Measurements from ENCODE around the gene ACTN1. TPM values are rescaled to one million over a fixed set of nuclear protein-coding genes. Genes with fewer than 3 reads are reported as not detected.

Gene ACTN1
- total and polyA plus RNA-seq, 7 experiments from 2014 or later: 41.3 to 390 (median 227) TPM

- Histone ChIP-seq H3K27me3 (ENCODE audit: control insufficient read depth in 2 of 2, insufficient read depth in 2 of 2, low read length in 2 of 2) (no peaks in the 10 kb centered on the region), H3K4me1 (ENCODE audit: control insufficient read depth in 2 of 2, insufficient read depth in 2 of 2, low read length in 2 of 2) (no peaks in the 10 kb centered on the region), H3K4me3 (ENCODE audit: low read length) (no peak overlapping the region), H3K9me3 (ENCODE audit: control insufficient read depth in 2 of 3, low read length in 3 of 3) (no peaks in the 10 kb centered on the region), H3K27ac (ENCODE audit: low read depth, low read length) (no peak overlapping the region), H3K36me3 (ENCODE audit: control insufficient read depth in 2 of 3, insufficient read depth in 3 of 3, low read length in 3 of 3) (peaks cover 0 to 92% (median 44%) of the 10 kb centered on the region in 3 experiments)
- ChIA-PET CTCF (no interaction called here), POLR2A (interaction anchor here (0.6 kb wide), 1 partner anchor 64 kb away, joined by 3 read pairs; no protein-coding TSS in a partner anchor)
- DNase-seq: no peak
- intact Hi-C loops (cut with micrococcal nuclease): no loop called here
- Mint-ChIP-seq H3K27me3 (no peaks in the 10 kb centered on the region), H3K27ac (no peak overlapping the region), H3K4me1 (peaks cover 0 to 1% (median 0%) of the 10 kb centered on the region in 7 donors), H3K36me3 (peaks cover 3 to 71% (median 18%) of the 10 kb centered on the region in 5 donors), H3K9me3 (peaks cover 0 to 1% (median 0%) of the 10 kb centered on the region in 11 donors), H3K4me3 (no peak overlapping the region)
- ATAC-seq: no peak
Observed at GRCh38 chr14:68886109-68886434, 93.0 kb downstream of the ACTN1 start.

- peak overlapping the region in 2 of 9 donors; percentile 12 to 19 for H3K27ac Mint-ChIP-seq
- Histone ChIP-seq H3K27me3 (ENCODE audit: control insufficient read depth in 2 of 2, insufficient read depth in 2 of 2, low read length in 2 of 2) (no peaks in the 10 kb centered on the region), H3K27ac (ENCODE audit: low read depth, low read length) (no peak overlapping the region), H3K36me3 (ENCODE audit: control insufficient read depth in 2 of 3, insufficient read depth in 3 of 3, low read length in 3 of 3) (peaks cover 0 to 92% (median 50%) of the 10 kb centered on the region in 3 experiments), H3K9me3 (ENCODE audit: control insufficient read depth in 2 of 3, low read length in 3 of 3) (no peaks in the 10 kb centered on the region), H3K4me3 (ENCODE audit: low read length) (no peak overlapping the region), H3K4me1 (ENCODE audit: control insufficient read depth in 2 of 2, insufficient read depth in 2 of 2, low read length in 2 of 2) (no peaks in the 10 kb centered on the region)
- DNase-seq: no peak
- ChIA-PET CTCF (no interaction called here), POLR2A (interaction anchor here (0.6 kb wide), 1 partner anchor 64 kb away, joined by 3 read pairs; no protein-coding TSS in a partner anchor)
- peaks cover 3 to 73% (median 22%) of the 10 kb centered on the region in 5 donors for H3K36me3 Mint-ChIP-seq
- H3K4me3 Mint-ChIP-seq: no peak overlapping the region
- intact Hi-C loops (cut with micrococcal nuclease): no loop called here
- H3K27me3 Mint-ChIP-seq: no peaks in the 10 kb centered on the region
- H3K9me3 Mint-ChIP-seq: peaks cover 0 to 1% (median 0%) of the 10 kb centered on the region in 11 donors
- no peaks in the 10 kb centered on the region for H3K4me1 Mint-ChIP-seq
- no peak for ATAC-seq
Observed at GRCh38 chr14:68885226-68886108, 93.6 kb downstream of the ACTN1 start.

GRCh38 chr14:68884031-68885030 lies 94.8 kb downstream of the ACTN1 start:
- DNase-seq: no peak
- no peaks in the 10 kb centered on the region for H3K4me1 ChIP-seq (ENCODE audit: control insufficient read depth in 2 of 2, insufficient read depth in 2 of 2, low read length in 2 of 2)
- H3K36me3 ChIP-seq (ENCODE audit: control insufficient read depth in 2 of 3, insufficient read depth in 3 of 3, low read length in 3 of 3): peaks cover 0 to 92% (median 61%) of the 10 kb centered on the region in 3 experiments
- Mint-ChIP-seq H3K9me3 (peaks cover 0 to 1% (median 0%) of the 10 kb centered on the region in 11 donors), H3K27ac (peak overlapping the region in 2 of 9 donors; percentile 48 to 56), H3K4me3 (no peak overlapping the region), H3K36me3 (peaks cover 3 to 72% (median 23%) of the 10 kb centered on the region in 5 donors), H3K27me3 (no peaks in the 10 kb centered on the region), H3K4me1 (no peaks in the 10 kb centered on the region)
- no peaks in the 10 kb centered on the region for H3K9me3 ChIP-seq (ENCODE audit: control insufficient read depth in 2 of 3, low read length in 3 of 3)
- no peaks in the 10 kb centered on the region for H3K27me3 ChIP-seq (ENCODE audit: control insufficient read depth in 2 of 2, insufficient read depth in 2 of 2, low read length in 2 of 2)
- ATAC-seq: no peak
- H3K4me3 ChIP-seq (ENCODE audit: low read length): no peak overlapping the region
- intact Hi-C loops (cut with micrococcal nuclease): no loop called here
- ChIA-PET POLR2A (no interaction called here), CTCF (no interaction called here)
- no peak overlapping the region for H3K27ac ChIP-seq (ENCODE audit: low read depth, low read length)

- POLR2A ChIA-PET: no interaction called here
- no peaks in the 10 kb centered on the region for H3K9me3 ChIP-seq (ENCODE audit: control insufficient read depth in 2 of 3, low read length in 3 of 3)
- H3K4me3 ChIP-seq (ENCODE audit: low read length): no peak overlapping the region
- H3K4me3 Mint-ChIP-seq: no peak overlapping the region
- H3K4me1 Mint-ChIP-seq: peaks cover 0 to 2% (median 0%) of the 10 kb centered on the region in 7 donors
- H3K27ac Mint-ChIP-seq: peak overlapping the region in 1 of 9 donors; percentile 1
- H3K36me3 Mint-ChIP-seq: peaks cover 3 to 66% (median 35%) of the 10 kb centered on the region in 5 donors
- no peak for DNase-seq
- intact Hi-C loops (cut with micrococcal nuclease): no loop called here
- CTCF ChIA-PET: no interaction called here
- H3K36me3 ChIP-seq (ENCODE audit: control insufficient read depth in 2 of 3, insufficient read depth in 3 of 3, low read length in 3 of 3): peaks cover 0 to 94% (median 65%) of the 10 kb centered on the region in 3 experiments
- no peaks in the 10 kb centered on the region for H3K4me1 ChIP-seq (ENCODE audit: control insufficient read depth in 2 of 2, insufficient read depth in 2 of 2, low read length in 2 of 2)
- no peak overlapping the region for H3K27ac ChIP-seq (ENCODE audit: low read depth, low read length)
- no peak for ATAC-seq
- H3K27me3 ChIP-seq (ENCODE audit: control insufficient read depth in 2 of 2, insufficient read depth in 2 of 2, low read length in 2 of 2): no peaks in the 10 kb centered on the region
- peaks cover 0 to 1% (median 0%) of the 10 kb centered on the region in 11 donors for H3K9me3 Mint-ChIP-seq
- H3K27me3 Mint-ChIP-seq: no peaks in the 10 kb centered on the region
Observed at GRCh38 chr14:68882235-68882634, 96.9 kb downstream of the ACTN1 start.

GRCh38 chr14:68881396-68881795 lies 97.7 kb downstream of the ACTN1 start:
- no peaks in the 10 kb centered on the region for H3K27me3 Mint-ChIP-seq
- ATAC-seq: no peak
- H3K9me3 Mint-ChIP-seq: peaks cover 0 to 1% (median 0%) of the 10 kb centered on the region in 11 donors
- Histone ChIP-seq H3K36me3 (ENCODE audit: control insufficient read depth in 2 of 3, insufficient read depth in 3 of 3, low read length in 3 of 3) (peaks cover 0 to 99% (median 74%) of the 10 kb centered on the region in 3 experiments), H3K27ac (ENCODE audit: low read depth, low read length) (no peak overlapping the region), H3K4me3 (ENCODE audit: low read length) (no peak overlapping the region), H3K4me1 (ENCODE audit: control insufficient read depth in 2 of 2, insufficient read depth in 2 of 2, low read length in 2 of 2) (no peaks in the 10 kb centered on the region), H3K27me3 (ENCODE audit: control insufficient read depth in 2 of 2, insufficient read depth in 2 of 2, low read length in 2 of 2) (no peaks in the 10 kb centered on the region), H3K9me3 (ENCODE audit: control insufficient read depth in 2 of 3, low read length in 3 of 3) (no peaks in the 10 kb centered on the region)
- peak overlapping the region in 1 of 10 donors; percentile 27 for H3K4me3 Mint-ChIP-seq
- ChIA-PET CTCF (no interaction called here), POLR2A (no interaction called here)
- H3K4me1 Mint-ChIP-seq: peaks cover 0 to 2% (median 0%) of the 10 kb centered on the region in 7 donors
- DNase-seq: no peak
- peaks cover 3 to 69% (median 43%) of the 10 kb centered on the region in 5 donors for H3K36me3 Mint-ChIP-seq
- peak overlapping the region in 5 of 9 donors; percentile 38 to 84 (median 65) for H3K27ac Mint-ChIP-seq
- intact Hi-C loops (cut with micrococcal nuclease): no loop called here

- no peak overlapping the region for H3K27ac ChIP-seq (ENCODE audit: low read depth, low read length)
- H3K4me1 ChIP-seq (ENCODE audit: control insufficient read depth in 2 of 2, insufficient read depth in 2 of 2, low read length in 2 of 2): no peaks in the 10 kb centered on the region
- H3K36me3 Mint-ChIP-seq: peaks cover 3 to 68% (median 46%) of the 10 kb centered on the region in 5 donors
- H3K4me3 Mint-ChIP-seq: peak overlapping the region in 1 of 10 donors; percentile 15
- peak overlapping the region in 1 of 9 donors; percentile 60 for H3K27ac Mint-ChIP-seq
- H3K9me3 ChIP-seq (ENCODE audit: control insufficient read depth in 2 of 3, low read length in 3 of 3): no peaks in the 10 kb centered on the region
- H3K4me3 ChIP-seq (ENCODE audit: low read length): no peak overlapping the region
- no peak for DNase-seq
- H3K27me3 Mint-ChIP-seq: no peaks in the 10 kb centered on the region
- H3K9me3 Mint-ChIP-seq: peaks cover 0 to 1% (median 0%) of the 10 kb centered on the region in 11 donors
- ChIA-PET POLR2A (no interaction called here), CTCF (no interaction called here)
- ATAC-seq: no peak
- H3K27me3 ChIP-seq (ENCODE audit: control insufficient read depth in 2 of 2, insufficient read depth in 2 of 2, low read length in 2 of 2): no peaks in the 10 kb centered on the region
- intact Hi-C loops (cut with micrococcal nuclease): no loop called here
- peaks cover 0 to 2% (median 0%) of the 10 kb centered on the region in 7 donors for H3K4me1 Mint-ChIP-seq
- peaks cover 0 to 99% (median 79%) of the 10 kb centered on the region in 3 experiments for H3K36me3 ChIP-seq (ENCODE audit: control insufficient read depth in 2 of 3, insufficient read depth in 3 of 3, low read length in 3 of 3)
Observed at GRCh38 chr14:68880581-68881105, 98.5 kb downstream of the ACTN1 start.
